MG63 (cell line): Measurements from ENCODE around the gene HLA-DQA2. TPM values are rescaled to one million over a fixed set of nuclear protein-coding genes. Genes with fewer than 3 reads are reported as not detected.
"Not testable (repeated sequence)": the region's sequence is repeated elsewhere in the genome, so short reads cannot be mapped to it uniquely, and the experiment has no call there.

Experiments
- DNase-seq: peaks from one replicate; pipeline ENCODE4 v3.0.0-alpha.2; 2020
- H3K27me3 ChIP-seq: fragments of 250-450 bp; sonication (Bioruptor Pico); 2 replicates; pipeline ENCODE4 v1.5.1; 2020; ENCODE audit warnings: mild to moderate bottlenecking, moderate library complexity
- H3K36me3 ChIP-seq: fragments of 250-450 bp; sonication (Bioruptor Pico); 2 replicates; pipeline ENCODE4 v1.5.1; 2020; ENCODE audit warnings: mild to moderate bottlenecking, moderate library complexity
- H3K4me3 ChIP-seq: fragments of 250-450 bp; sonication (Bioruptor Pico); 2 replicates; pipeline ENCODE4 v1.5.1; 2020; ENCODE audit warnings: mild to moderate bottlenecking, moderate library complexity
- H3K9me3 ChIP-seq: fragments of 250-450 bp; sonication (Bioruptor Pico); 2 replicates; pipeline ENCODE4 v1.5.1; 2020; ENCODE audit warnings: mild to moderate bottlenecking, moderate library complexity
- total RNA-seq: library from RNA; depleted of rRNA; stranded (reverse); fragments of >200 nt; shearing (Covaris generic); gene quantifications from 2 replicates; pipeline ENCODE4 v1.2.3, GENCODE V29; 2014; ENCODE audit warnings: low replicate concordance; rRNA removed

Gene HLA-DQA2
- total RNA-seq, 1 experiment from 2014 or later = not detected

- Histone ChIP-seq H3K9me3 (no peaks in the 10 kb centered on the region), H3K36me3 (no peaks in the 10 kb centered on the region), H3K4me3 (no peak overlapping the region), H3K27me3 (0 out of 2 replicates have a peak, but pooled peaks cover 2% of the 10 kb centered on the region)
- no peak for DNase-seq
Observed at GRCh38 chr6:32761548-32761947, 20.4 kb downstream of the HLA-DQA2 start.

DNA sequence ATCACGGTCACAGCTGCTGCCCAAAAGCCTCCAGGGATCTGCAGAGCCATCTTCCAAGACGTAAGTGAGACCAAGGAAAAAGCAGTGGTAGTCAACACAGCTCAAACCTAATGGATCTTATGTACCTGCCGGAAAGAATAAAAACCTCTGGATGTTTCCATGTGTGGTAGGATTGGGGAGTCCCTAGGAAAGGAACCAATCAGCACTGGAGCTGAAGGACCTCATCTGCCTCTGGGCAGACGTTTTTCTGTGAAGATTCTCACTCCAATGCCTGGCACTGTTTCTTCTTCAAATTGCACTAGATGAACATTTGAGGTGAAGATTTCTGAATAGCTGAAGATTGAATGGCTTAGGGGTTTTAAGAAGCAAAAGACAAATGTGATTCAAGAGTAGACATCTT lies 22.2 kb downstream of the HLA-DQA2 start, which contains the start of gene HLA-DQB2:
HLA-DQB2 (minus strand) TSS at position 112 of the 400 bp plus-strand sequence; CDS start at position 50, 62 bp downstream.
- Histone ChIP-seq H3K36me3 (no peaks in the 10 kb centered on the region), H3K27me3 (peaks cover 11% of the 10 kb centered on the region; the same call in 1 of the 2 replicates)
- DNase-seq = no peak

DNA sequence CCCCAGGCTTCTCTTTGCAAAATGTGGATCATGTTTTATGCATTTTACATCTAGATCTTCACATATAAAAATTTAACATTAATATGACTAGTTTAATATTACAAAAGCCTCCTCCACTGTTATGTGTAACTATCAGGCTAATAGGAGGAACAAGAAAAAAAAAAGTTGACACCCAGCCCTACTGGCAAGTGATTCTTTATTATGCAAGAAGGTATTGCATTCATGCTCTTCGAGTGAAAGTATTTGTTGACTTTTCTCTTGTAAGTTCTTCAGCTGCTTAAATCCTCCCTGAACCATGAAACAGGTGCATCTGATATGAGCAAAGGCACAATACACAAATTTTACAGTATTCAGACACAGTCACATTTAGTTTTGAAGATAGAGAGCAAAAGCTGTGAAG lies 22.9 kb downstream of the HLA-DQA2 start:
- Histone ChIP-seq H3K27me3 (peaks cover 11% of the 10 kb centered on the region; the same call in 1 of the 2 replicates), H3K36me3 (no peaks in the 10 kb centered on the region)

More for the DNA sequence above, 22.2 kb downstream of the HLA-DQA2 start, which contains the start of gene HLA-DQB2:
- H3K4me3 ChIP-seq = no peak within 1 kb of the TSS
- H3K9me3 ChIP-seq = no peaks in the 10 kb centered on the region

GRCh38 chr6:32772656-32773055 lies 31.5 kb downstream of the HLA-DQA2 start:
- DNase-seq = no peak
- no peaks in the 10 kb centered on the region for H3K36me3 ChIP-seq
- peaks cover 16% of the 10 kb centered on the region for H3K27me3 ChIP-seq
- no peak overlapping the region for H3K4me3 ChIP-seq
- no peaks in the 10 kb centered on the region for H3K9me3 ChIP-seq

More for the DNA sequence above, 22.9 kb downstream of the HLA-DQA2 start:
- no peaks in the 10 kb centered on the region for H3K9me3 ChIP-seq
- H3K4me3 ChIP-seq = no peak overlapping the region
- no peak for DNase-seq

- Histone ChIP-seq H3K36me3 (no peaks in the 10 kb centered on the region), H3K27me3 (peaks cover 15% of the 10 kb centered on the region), H3K9me3 (no peaks in the 10 kb centered on the region), H3K4me3 (no peak overlapping the region)
- no peak for DNase-seq
Observed at GRCh38 chr6:32774426-32774825, 33.2 kb downstream of the HLA-DQA2 start.

DNA sequence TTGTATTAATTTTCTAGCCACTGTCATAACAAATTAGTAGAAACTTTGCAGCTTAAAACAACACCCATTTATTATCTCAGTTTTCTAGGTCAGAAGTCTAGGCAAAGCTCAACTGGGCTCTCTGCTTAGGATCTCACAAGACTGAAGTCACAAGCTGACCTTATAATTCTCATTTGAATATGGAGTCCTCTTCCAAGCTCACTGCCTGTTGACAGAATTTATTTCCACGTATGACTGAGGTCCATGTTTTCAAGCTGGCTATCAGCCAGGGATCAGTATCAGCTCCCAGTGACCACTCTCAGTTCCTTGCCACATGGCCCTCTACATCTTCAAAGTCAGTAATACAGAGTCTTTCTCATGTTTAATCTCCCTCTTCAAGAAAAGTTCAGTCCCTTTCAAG lies 33.9 kb downstream of the HLA-DQA2 start:
- Histone ChIP-seq H3K36me3 (no peaks in the 10 kb centered on the region), H3K9me3 (no peaks in the 10 kb centered on the region), H3K4me3 (no peak overlapping the region), H3K27me3 (peaks cover 15% of the 10 kb centered on the region)
- no peak for DNase-seq

DNA sequence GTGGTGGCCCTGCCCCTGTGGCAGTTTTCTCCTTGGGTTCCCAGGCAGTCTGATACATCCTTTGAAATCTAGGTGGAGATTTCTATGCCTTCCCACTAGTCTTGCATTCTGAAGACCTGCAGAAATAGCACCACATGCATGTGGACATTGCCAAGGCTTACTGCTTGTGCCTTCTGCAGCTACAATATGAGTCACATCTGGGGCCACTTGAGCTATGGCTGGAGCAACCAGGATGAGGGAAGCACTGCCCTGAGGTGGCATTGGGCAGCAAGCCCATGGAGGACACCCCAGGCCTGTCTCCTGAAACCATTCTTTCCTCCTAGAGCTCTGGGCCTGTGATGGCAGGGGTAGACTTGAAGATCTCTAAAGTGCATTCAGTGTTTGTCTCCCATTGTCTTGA lies 37.8 kb downstream of the HLA-DQA2 start:
- no peaks in the 10 kb centered on the region for H3K9me3 ChIP-seq
- H3K27me3 ChIP-seq = peaks cover 4% of the 10 kb centered on the region; the same call in 1 of the 2 replicates
- H3K4me3 ChIP-seq = no peak overlapping the region

GRCh38 chr6:32782923-32783322 lies 41.7 kb downstream of the HLA-DQA2 start:
- H3K27me3 ChIP-seq, DNase-seq, H3K36me3 ChIP-seq, H3K4me3 ChIP-seq, H3K9me3 ChIP-seq: not testable (repeated sequence)

More for the DNA sequence above, 37.8 kb downstream of the HLA-DQA2 start:
- no peaks in the 10 kb centered on the region for H3K36me3 ChIP-seq
- no peak for DNase-seq

DNA sequence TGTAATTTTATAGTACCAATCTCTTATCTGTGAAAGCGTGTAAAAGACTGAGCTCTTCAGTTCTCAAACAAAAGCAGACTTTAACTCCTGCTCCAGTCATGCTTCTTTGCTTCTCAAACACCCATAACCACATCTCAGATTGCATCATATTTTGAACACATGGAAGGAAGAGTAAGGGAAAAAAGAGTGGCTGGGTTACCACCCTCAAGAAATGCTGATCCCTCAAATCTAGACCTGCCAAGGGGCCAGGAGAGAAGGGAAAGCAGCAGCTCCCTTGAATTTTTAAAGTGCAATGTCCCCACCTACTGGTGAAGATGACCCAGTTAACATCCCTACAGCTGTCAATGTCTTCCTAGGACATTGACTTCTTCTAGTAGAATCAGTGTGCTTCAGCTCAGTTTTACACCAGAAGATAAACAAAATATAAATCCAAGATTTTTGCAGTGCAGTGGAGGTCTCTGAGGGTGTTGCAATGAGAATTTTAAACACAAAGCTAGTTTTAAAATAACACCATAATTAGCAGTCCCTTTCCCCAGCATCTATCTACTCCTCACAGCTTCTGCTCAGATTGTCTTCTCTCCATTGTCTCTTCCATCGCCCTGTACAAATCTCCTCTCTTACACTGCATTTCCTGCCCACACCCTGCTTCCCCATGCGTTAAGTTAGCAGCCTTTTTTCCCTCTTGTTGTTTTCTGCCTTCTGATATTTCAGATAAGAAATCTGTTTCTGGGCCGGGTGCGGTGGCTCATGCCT lies 44.8 kb downstream of the HLA-DQA2 start:
- H3K4me3 ChIP-seq = no peak overlapping the region
- H3K9me3 ChIP-seq = no peaks in the 10 kb centered on the region
- no peaks in the 10 kb centered on the region for H3K36me3 ChIP-seq
- H3K27me3 ChIP-seq = peaks cover 6% of the 10 kb centered on the region
- no peak for DNase-seq

GRCh38 chr6:32790306-32790705 lies 49.1 kb downstream of the HLA-DQA2 start:
- DNase-seq = no peak
- H3K36me3 ChIP-seq = no peaks in the 10 kb centered on the region
- H3K4me3 ChIP-seq = no peak overlapping the region
- H3K9me3 ChIP-seq = no peaks in the 10 kb centered on the region
- peaks cover 6% of the 10 kb centered on the region for H3K27me3 ChIP-seq

DNA sequence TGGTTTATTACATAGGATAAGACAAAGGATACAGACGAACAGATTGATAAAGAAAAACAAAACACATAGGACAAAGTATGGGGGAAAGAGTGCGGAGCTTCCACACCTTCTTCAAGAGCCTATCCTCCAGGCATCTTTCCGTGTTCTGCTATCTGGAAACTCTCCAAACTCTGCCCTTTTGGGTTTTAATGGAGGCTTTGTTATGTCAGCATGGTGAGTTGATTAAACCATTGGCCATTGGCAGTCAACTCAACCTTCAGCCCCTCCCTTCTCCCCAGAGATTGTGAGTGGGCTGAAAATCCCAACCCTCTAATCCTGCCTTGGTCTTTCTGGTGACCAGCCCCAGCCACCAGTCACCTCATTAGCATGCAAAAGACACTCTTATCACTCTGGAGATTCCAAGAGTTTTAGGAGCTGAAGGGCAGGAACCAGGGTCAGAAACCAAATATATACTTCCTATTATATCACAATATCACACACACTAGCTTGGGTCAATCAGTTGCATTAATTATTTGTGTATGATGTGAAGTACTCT lies 51.8 kb downstream of the HLA-DQA2 start:
- Histone ChIP-seq H3K4me3 (no peak overlapping the region), H3K9me3 (no peaks in the 10 kb centered on the region), H3K27me3 (peaks cover 11% of the 10 kb centered on the region), H3K36me3 (no peaks in the 10 kb centered on the region)
- DNase-seq = no peak

GRCh38 chr6:32794510-32794909 lies 53.3 kb downstream of the HLA-DQA2 start:
- no peaks in the 10 kb centered on the region for H3K9me3 ChIP-seq
- peaks cover 12% of the 10 kb centered on the region for H3K27me3 ChIP-seq
- no peak overlapping the region for H3K4me3 ChIP-seq
- H3K36me3 ChIP-seq = no peaks in the 10 kb centered on the region
- DNase-seq = no peak

Other genes starting within 250 kb of the HLA-DQA2 start
- gene HLA-DRB5, start 211.1 kb upstream of the HLA-DQA2 start, total RNA-seq = not detected in 2 replicates
- gene HLA-DRB1, start 151.5 kb upstream of the HLA-DQA2 start, total RNA-seq = not detected in 2 replicates
- not detected in 2 replicates for gene HLA-DQA1, start 104.0 kb upstream of the HLA-DQA2 start, total RNA-seq
- gene HLA-DQB1, start 74.7 kb upstream of the HLA-DQA2 start, total RNA-seq = not detected in 2 replicates
- not detected in 2 replicates for gene HLA-DQB2, start 22.1 kb downstream of the HLA-DQA2 start, total RNA-seq
- gene HLA-DOB, start 75.6 kb downstream of the HLA-DQA2 start, total RNA-seq = 1.8 and 8.2 TPM in 2 replicates
- gene TAP2, start 97.3 kb downstream of the HLA-DQA2 start, total RNA-seq = 87.2 and 112 TPM in 2 replicates
- gene PSMB8, start 102.7 kb downstream of the HLA-DQA2 start, total RNA-seq = 164 and 166 TPM in 2 replicates
- gene TAP1, start 112.3 kb downstream of the HLA-DQA2 start, total RNA-seq = 84.9 and 115 TPM in 2 replicates
- gene PSMB9, start 112.8 kb downstream of the HLA-DQA2 start, total RNA-seq = 96.5 and 106 TPM in 2 replicates
- gene HLA-DMB, start 199.6 kb downstream of the HLA-DQA2 start, total RNA-seq = 0.76 and 0.79 TPM in 2 replicates
- 16.8 and 18.9 TPM in 2 replicates for gene HLA-DMA, start 211.7 kb downstream of the HLA-DQA2 start, total RNA-seq
- 207 and 281 TPM in 2 replicates for gene BRD2, start 227.2 kb downstream of the HLA-DQA2 start, total RNA-seq